Right lobe of liver (tissue), 6 donors: ENCODE results near the gene IRAK1. TPM values are rescaled to one million over a fixed set of nuclear protein-coding genes. Genes with fewer than 3 reads are reported as not detected.

Source experiments
- ATAC-seq, 4 donors: fragments of 200-7000 bp; cut with Tn5 transposase; one replicate each; pipeline ENCODE4 v1.9.1; 2020; ENCODE audit warnings: mild to moderate bottlenecking in 4 of 4, moderate library complexity in 4 of 4
- DNase-seq, 3 donors: peaks; one replicate each; pipeline ENCODE4 v3.0.0-alpha.2; 2020
- H3K27ac ChIP-seq, 3 donors: fragments of 200-600 bp; one replicate each; pipeline ENCODE4 v1.8.0; 2022
- H3K27me3 ChIP-seq, 2 donors: fragments of 200-600 bp; one replicate each; pipeline ENCODE4 v1.8.0; 2022
- H3K36me3 ChIP-seq, 4 donors: fragments of 200-600 bp; sonication (generic) in 1 of 4; one replicate each; pipeline versions ENCODE4 v1.5.1 to v1.8.0; 2017 to 2022; ENCODE audit warnings: control low read depth in 1 of 4
- H3K4me1 ChIP-seq, 4 donors: fragments of 200-600 bp; sonication (generic) in 1 of 4; one replicate each; pipeline versions ENCODE4 v1.5.1 to v1.8.0; 2017 to 2022; ENCODE audit warnings: control low read depth in 1 of 4
- H3K4me3 ChIP-seq, 3 donors: fragments of 200-600 bp; one replicate each; pipeline ENCODE4 v1.8.0; 2022
- H3K9me3 ChIP-seq, 4 donors: fragments of 200-600 bp; sonication (generic) in 1 of 4; one replicate each; pipeline versions ENCODE4 v1.5.1 to v1.8.0; 2017 to 2022; ENCODE audit warnings: control low read depth in 1 of 4
- CTCF ChIP-seq, 4 donors: fragments of 200-600 bp in 3 of 4; fragments of 450-650 bp in 1 of 4; IDR thresholded peaks; one replicate each; pipeline versions ENCODE4 v1.5.1 to v1.8.0; 2016 to 2022; ENCODE audit warnings: antibody characterized with exemption in 4 of 4, mild to moderate bottlenecking in 2 of 4
- POLR2A ChIP-seq: fragments of 450-650 bp; IDR thresholded peaks from one replicate; pipeline ENCODE4 v1.6.1; 2017; ENCODE audit warnings: antibody characterized with exemption, mild to moderate bottlenecking
- WGBS: methylation state at CpG from one replicate; pipeline ENCODE4 v1.1.6; 2018; ENCODE audit warnings: low coverage, low lambda C conversion rate; ENCODE audit not compliant: insufficient coverage; ENCODE audit errors: missing lambda C conversion rate; 5-methylcytosine and 5-hydroxymethylcytosine counted together
- intact Hi-C, 2 donors: fragments of 100-400 bp; cut with DNase I; formaldehyde crosslinking; loops; one replicate each; pipeline versions ENCODE4 v1.11.2 to v1.14.1; 2022
- total RNA-seq, 6 experiments: library from RNA; depleted of rRNA in 2 of 6; stranded (reverse); fragments of >200 nt in 2 of 6; fragmentation: NEBNext Ultra II Directional in 3 of 6; extraction: Animal tissue kit (Norgen Biotek cat#: 25700) in 3 of 6; gene quantifications; one replicate each; pipeline versions ENCODE4 v1.1.0 to v1.2.4, GENCODE V29; 2016 to 2023
- donor health status: DM: no; HTN: yes; CAD: no.
- donor health status: DM: no; HTN: no; CAD: no.
- donor health status: DM: no; HTN: no; CAD: no.
- donor health status: DM: no; HTN: yes; CAD: no.
- donor health status: DM: no; HTN: yes; CAD: no.

Gene IRAK1
- total RNA-seq, 6 experiments from 2014 or later, result 27.4 to 77.7 (median 41.4) TPM

- H3K4me3 ChIP-seq, result no peak overlapping the region
- 48% methylated on average over 11 of the region's 13 CpGs for WGBS
- H3K27me3 ChIP-seq, result no peaks in the 10 kb centered on the region
- ATAC-seq, result peak; percentile 66 to 87 (median 80)
- peak in 1 of 3 donors; percentile 66 for DNase-seq
- intact Hi-C loops, result no loop called here
- peaks cover 0 to 14% (median 6%) of the 10 kb centered on the region in 4 donors for H3K4me1 ChIP-seq
- no peaks in the 10 kb centered on the region for H3K9me3 ChIP-seq
- H3K36me3 ChIP-seq, result no peaks in the 10 kb centered on the region
- no peak for TF ChIP-seq POLR2A
- TF ChIP-seq CTCF (IDR thresholded peaks at IDR 0.05), result no peak
- peak overlapping the region in 2 of 3 donors; percentile 36 to 47 for H3K27ac ChIP-seq
These were observed 29.8 kb upstream of the IRAK1 start for GRCh38 chrX:154049209-154050112.

- ATAC-seq (no peak), DNase-seq (no peak)
- Histone ChIP-seq H3K27ac (no peak overlapping the region), H3K4me1 (peaks cover 0 to 17% (median 6%) of the 10 kb centered on the region in 4 donors), H3K9me3 (no peaks in the 10 kb centered on the region), H3K4me3 (no peak overlapping the region), H3K36me3 (no peaks in the 10 kb centered on the region), H3K27me3 (no peaks in the 10 kb centered on the region)
- TF ChIP-seq CTCF (IDR thresholded peaks at IDR 0.05), result no peak
- no peak for TF ChIP-seq POLR2A
- 88% methylated on average over 6 of the region's 11 CpGs for WGBS
- intact Hi-C loops, result no loop called here
These were observed 28.7 kb upstream of the IRAK1 start for GRCh38 chrX:154048398-154048797.

- intact Hi-C loops, result no loop called here
- Histone ChIP-seq H3K36me3 (no peaks in the 10 kb centered on the region), H3K27ac (no peak overlapping the region), H3K9me3 (no peaks in the 10 kb centered on the region), H3K4me1 (peaks cover 0 to 21% (median 6%) of the 10 kb centered on the region in 4 donors), H3K27me3 (no peaks in the 10 kb centered on the region), H3K4me3 (no peak overlapping the region)
- no peak for ATAC-seq
- 53% methylated on average over 4 of the region's 4 CpGs for WGBS
- DNase-seq, result no peak
- no peak for TF ChIP-seq CTCF (IDR thresholded peaks at IDR 0.05)
- no peak for TF ChIP-seq POLR2A
These were observed 27.4 kb upstream of the IRAK1 start for GRCh38 chrX:154046940-154047610.

DNA sequence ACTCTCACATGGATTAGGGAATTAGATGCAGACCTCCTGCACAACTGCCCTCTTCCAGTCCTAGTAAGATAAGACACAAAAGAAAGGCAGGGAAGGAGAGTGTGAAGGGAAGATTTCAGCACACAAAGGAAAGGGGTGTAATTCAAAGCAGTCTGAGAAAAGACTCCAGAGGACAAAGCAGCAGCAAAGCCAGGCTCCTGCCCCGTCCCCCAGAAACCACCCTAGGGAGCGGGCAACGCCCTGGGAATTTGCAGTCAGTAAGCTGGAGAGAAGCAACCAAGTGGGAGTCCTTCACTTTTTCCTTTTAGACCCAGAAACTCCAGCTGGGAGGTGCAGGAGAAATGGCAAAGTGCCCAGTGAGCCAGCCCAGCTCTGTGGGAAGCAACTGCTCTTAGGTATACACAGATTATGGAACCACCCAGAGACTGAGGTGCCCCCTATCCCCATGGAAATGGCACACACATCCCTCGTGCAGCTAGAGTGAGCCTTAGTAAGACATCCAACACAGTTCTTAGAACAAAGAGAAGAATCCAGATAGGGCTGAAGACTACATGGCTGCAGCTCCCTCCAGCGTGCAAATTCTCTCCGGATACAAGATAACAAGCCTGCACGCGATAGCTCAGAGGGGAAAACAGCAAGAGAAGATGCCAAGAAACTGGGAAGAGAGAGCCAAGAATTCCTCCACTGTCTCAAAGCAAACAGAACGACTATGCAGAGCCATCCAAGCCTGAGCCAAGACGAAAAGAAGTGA, 26.5 kb upstream of the IRAK1 start:
- Histone ChIP-seq H3K4me3 (no peak overlapping the region), H3K36me3 (no peaks in the 10 kb centered on the region), H3K27me3 (no peaks in the 10 kb centered on the region), H3K27ac (no peak overlapping the region), H3K4me1 (peaks cover 0 to 21% (median 6%) of the 10 kb centered on the region in 4 donors), H3K9me3 (no peaks in the 10 kb centered on the region)
- 52% methylated on average over 6 of the region's 10 CpGs for WGBS
- no peak for TF ChIP-seq POLR2A
- TF ChIP-seq CTCF (IDR thresholded peaks at IDR 0.05), result no peak
- ATAC-seq (peak; percentile 26 to 47 (median 43)), DNase-seq (no peak)
- intact Hi-C loops, result no loop called here
